ENCODE results near the gene NR5A2. TPM values are rescaled to one million over a fixed set of nuclear protein-coding genes. Genes with fewer than 3 reads are reported as not detected.

The NR5A2 gene
- total RNA-seq, 4 donors from 2014 or later = 3.2 to 6.8 (median 6.5) TPM

- no peak for TF ChIP-seq CTCF (IDR thresholded peaks at IDR 0.05; ENCODE audit: low read depth)
These were observed 2.3 kb downstream of the NR5A2 start for GRCh38 chr1:200029822-200030152.

- TF ChIP-seq CTCF (IDR thresholded peaks at IDR 0.05; ENCODE audit: low read depth) = no peak
These were observed 3.3 kb downstream of the NR5A2 start for GRCh38 chr1:200030791-200031190.

- no peak for TF ChIP-seq CTCF (IDR thresholded peaks at IDR 0.05; ENCODE audit: low read depth)
These were observed 6.2 kb downstream of the NR5A2 start for GRCh38 chr1:200033511-200034261.

- TF ChIP-seq CTCF (IDR thresholded peaks at IDR 0.05; ENCODE audit: low read depth) = no peak
These were observed 6.7 kb downstream of the NR5A2 start for GRCh38 chr1:200034262-200034557.

GRCh38 chr1:200034761-200035396 lies 7.4 kb downstream of the NR5A2 start:
- no peak for TF ChIP-seq CTCF (IDR thresholded peaks at IDR 0.05; ENCODE audit: low read depth)

- no peak for TF ChIP-seq CTCF (IDR thresholded peaks at IDR 0.05; ENCODE audit: low read depth)
These were observed 8.0 kb downstream of the NR5A2 start for GRCh38 chr1:200035397-200035955.

- TF ChIP-seq CTCF (IDR thresholded peaks at IDR 0.05; ENCODE audit: low read depth) = no peak
These were observed 8.6 kb downstream of the NR5A2 start for GRCh38 chr1:200035956-200036618.

Measured in subcutaneous adipose tissue (tissue), 4 donors.